ENCODE results near the gene ZIC5. TPM values are rescaled to one million over a fixed set of nuclear protein-coding genes. Genes with fewer than 3 reads are reported as not detected.

Gene ZIC5
- total RNA-seq, 1 experiment from 2014 or later, result not detected

DNA sequence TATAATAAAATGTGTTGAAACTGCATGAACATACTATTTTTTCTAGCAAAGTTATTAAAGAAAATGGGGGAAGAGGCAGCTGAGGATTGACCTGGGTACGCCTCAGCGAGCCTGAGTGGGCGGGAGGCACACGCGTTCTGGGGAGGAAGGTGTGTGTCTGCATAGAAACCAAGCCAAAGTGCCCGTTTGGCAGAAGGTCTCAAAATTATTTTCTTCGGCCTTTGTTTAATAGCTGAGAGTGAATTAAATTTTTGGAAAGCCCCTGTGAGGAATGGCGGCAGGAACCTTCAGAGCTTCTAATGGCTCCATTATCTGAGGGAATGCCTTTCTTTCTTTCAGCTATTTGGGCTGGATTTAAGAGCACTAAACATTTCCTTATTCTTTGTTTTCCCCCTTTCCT lies 15.2 kb upstream of the ZIC5 start:
- ChIA-PET POLR2A (ENCODE audit: unreplicated experiment) (no interaction called here), CTCF (no interaction called here)
- no peak for TF ChIP-seq CTCF (conservative IDR thresholded peaks at IDR 0.05; ENCODE audit: low read depth, low read length)
- TF ChIP-seq EZH2phosphoT487 (IDR thresholded peaks at IDR 0.05; ENCODE audit: borderline replicate concordance, low read length), result no peak
- no peak for TF ChIP-seq EZH2 (IDR thresholded peaks at IDR 0.05; ENCODE audit: low read length, unreplicated experiment)
- Histone ChIP-seq H3K9me3 (ENCODE audit: low read length) (no peaks in the 10 kb centered on the region), H3K79me2 (ENCODE audit: low read length) (no peaks in the 10 kb centered on the region), H2AFZ (ENCODE audit: low read length) (no peak overlapping the region), H3K4me1 (ENCODE audit: insufficient read depth, low read length) (no peaks in the 10 kb centered on the region), H3K9me2 (replicated peaks; ENCODE audit: low read length) (no peaks in the 10 kb centered on the region), H3K36me3 (ENCODE audit: low read depth, low read length) (no peaks in the 10 kb centered on the region), H3K27ac (ENCODE audit: low read length) (no peak overlapping the region), H3K4me2 (ENCODE audit: low read length) (no peak overlapping the region), H3F3A (ENCODE audit: low read length, unreplicated experiment) (no peaks in the 10 kb centered on the region), H4K20me1 (ENCODE audit: low read length) (no peaks in the 10 kb centered on the region), H3K9ac (ENCODE audit: low read length) (no peak overlapping the region), H3K4me3 (ENCODE audit: low read length) (no peak overlapping the region), H3K27me3 (ENCODE audit: low read length) (peaks cover 58% of the 10 kb centered on the region)
- BruUV-seq (replicated peaks), result no TSS peak
- intact Hi-C loops (cut with micrococcal nuclease), result no loop called here
- no peak for ATAC-seq
- DNase-seq, result no peak

GRCh38 chr13:99985886-99986527 lies 14.4 kb upstream of the ZIC5 start:
- Histone ChIP-seq H3K4me3 (ENCODE audit: low read length) (no peak overlapping the region), H3K36me3 (ENCODE audit: low read depth, low read length) (no peaks in the 10 kb centered on the region), H3F3A (ENCODE audit: low read length, unreplicated experiment) (no peaks in the 10 kb centered on the region), H4K20me1 (ENCODE audit: low read length) (no peaks in the 10 kb centered on the region), H3K9ac (ENCODE audit: low read length) (no peak overlapping the region), H3K79me2 (ENCODE audit: low read length) (no peaks in the 10 kb centered on the region), H3K9me3 (ENCODE audit: low read length) (no peaks in the 10 kb centered on the region), H3K27me3 (ENCODE audit: low read length) (peaks cover 58% of the 10 kb centered on the region), H2AFZ (ENCODE audit: low read length) (no peak overlapping the region), H3K9me2 (replicated peaks; ENCODE audit: low read length) (no peaks in the 10 kb centered on the region), H3K4me2 (ENCODE audit: low read length) (no peak overlapping the region), H3K4me1 (ENCODE audit: insufficient read depth, low read length) (no peaks in the 10 kb centered on the region), H3K27ac (ENCODE audit: low read length) (no peak overlapping the region)
- peak; percentile 58 for TF ChIP-seq EZH2 (IDR thresholded peaks at IDR 0.05; ENCODE audit: low read length, unreplicated experiment)
- TF ChIP-seq CTCF (conservative IDR thresholded peaks at IDR 0.05; ENCODE audit: low read depth, low read length), result no peak
- no peak for TF ChIP-seq EZH2phosphoT487 (IDR thresholded peaks at IDR 0.05; ENCODE audit: borderline replicate concordance, low read length)
- no peak for DNase-seq
- intact Hi-C loops (cut with micrococcal nuclease), result no loop called here
- BruUV-seq (replicated peaks), result no TSS peak
- ATAC-seq, result no peak
- CTCF ChIA-PET, result no interaction called here
- POLR2A ChIA-PET (ENCODE audit: unreplicated experiment), result no interaction called here

DNA sequence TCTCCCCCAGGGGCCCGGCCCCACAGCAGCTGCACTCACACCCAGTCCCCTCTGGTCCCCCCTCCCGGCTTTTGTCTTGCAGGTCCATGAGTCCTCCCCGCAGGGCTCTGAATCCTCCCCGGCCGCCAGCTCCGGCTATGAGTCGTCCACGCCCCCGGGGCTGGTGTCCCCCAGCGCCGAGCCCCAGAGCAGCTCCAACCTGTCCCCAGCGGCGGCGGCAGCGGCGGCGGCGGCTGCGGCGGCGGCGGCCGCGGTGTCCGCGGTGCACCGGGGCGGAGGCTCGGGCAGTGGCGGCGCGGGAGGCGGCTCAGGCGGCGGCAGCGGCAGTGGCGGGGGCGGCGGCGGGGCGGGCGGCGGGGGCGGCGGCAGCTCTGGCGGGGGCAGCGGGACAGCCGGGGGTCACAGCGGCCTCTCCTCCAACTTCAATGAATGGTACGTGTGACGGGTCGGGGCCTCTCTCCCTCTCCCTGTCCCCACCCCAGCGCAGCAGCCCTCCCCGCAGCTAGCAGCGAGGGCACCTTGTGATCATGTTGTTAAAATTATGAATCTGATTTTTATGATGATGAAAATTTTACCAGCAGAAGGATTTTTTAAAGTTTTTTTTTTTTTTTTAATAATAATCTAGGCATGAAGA lies 13.8 kb upstream of the ZIC5 start:
- TF ChIP-seq EZH2phosphoT487 (IDR thresholded peaks at IDR 0.05; ENCODE audit: borderline replicate concordance, low read length) (no peak), EZH2 (IDR thresholded peaks at IDR 0.05; ENCODE audit: low read length, unreplicated experiment) (no peak), CTCF (conservative IDR thresholded peaks at IDR 0.05; ENCODE audit: low read depth, low read length) (no peak)
- no peaks in the 10 kb centered on the region for H4K20me1 ChIP-seq (ENCODE audit: low read length)
- no peaks in the 10 kb centered on the region for H3F3A ChIP-seq (ENCODE audit: low read length, unreplicated experiment)
- no peaks in the 10 kb centered on the region for H3K9me2 ChIP-seq (replicated peaks; ENCODE audit: low read length)
- ChIA-PET CTCF (no interaction called here), POLR2A (ENCODE audit: unreplicated experiment) (no interaction called here)
- DNase-seq, result no peak
- no peaks in the 10 kb centered on the region for H3K36me3 ChIP-seq (ENCODE audit: low read depth, low read length)
- no peak overlapping the region for H2AFZ ChIP-seq (ENCODE audit: low read length)
- no peaks in the 10 kb centered on the region for H3K4me1 ChIP-seq (ENCODE audit: insufficient read depth, low read length)
- no peaks in the 10 kb centered on the region for H3K9me3 ChIP-seq (ENCODE audit: low read length)
- BruUV-seq (replicated peaks), result no TSS peak
- intact Hi-C loops (cut with micrococcal nuclease), result no loop called here
- H3K4me2 ChIP-seq (ENCODE audit: low read length), result no peak overlapping the region
- ATAC-seq, result no peak
- H3K4me3 ChIP-seq (ENCODE audit: low read length), result no peak overlapping the region
- H3K27ac ChIP-seq (ENCODE audit: low read length), result no peak overlapping the region
- H3K27me3 ChIP-seq (ENCODE audit: low read length), result peaks cover 56% of the 10 kb centered on the region
- H3K79me2 ChIP-seq (ENCODE audit: low read length), result no peaks in the 10 kb centered on the region
- H3K9ac ChIP-seq (ENCODE audit: low read length), result no peak overlapping the region
